IPS-20b (cell line): ENCODE measurements around the gene DHX16.
A peak's percentile ranks its signal among the peaks of the same experiment; 100 is the strongest.

Source experiments
- H3K27ac ChIP-seq: one replicate; pipeline ENCODE4 v1.5.1; 2013; ENCODE audit warnings: low read length
- H3K27me3 ChIP-seq: 2 replicates; pipeline ENCODE4 v1.6.1; 2013; ENCODE audit warnings: mild to moderate bottlenecking, low read length, inconsistent platforms; ENCODE audit not compliant: insufficient read depth
- H3K36me3 ChIP-seq: 2 replicates; pipeline ENCODE4 v1.6.1; 2013; ENCODE audit warnings: low read depth, mild to moderate bottlenecking, inconsistent platforms, low read length, moderate library complexity; ENCODE audit not compliant: insufficient read depth
- H3K4me1 ChIP-seq: 2 replicates; pipeline ENCODE4 v1.6.1; 2013; ENCODE audit warnings: mild to moderate bottlenecking, control low read depth, inconsistent platforms, low read length, moderate library complexity; ENCODE audit not compliant: insufficient read depth
- H3K4me3 ChIP-seq: 2 replicates; pipeline ENCODE4 v1.5.1; 2013; ENCODE audit warnings: mild to moderate bottlenecking, low read length, inconsistent platforms
- H3K9ac ChIP-seq: 2 replicates; pipeline ENCODE4 v1.6.1; 2013; ENCODE audit warnings: low read depth, mild to moderate bottlenecking, inconsistent platforms, low read length, moderate library complexity
- H3K9me3 ChIP-seq: 2 replicates; pipeline ENCODE4 v1.6.1; 2013; ENCODE audit warnings: mild to moderate bottlenecking, low read depth, low read length, inconsistent platforms; ENCODE audit not compliant: insufficient read depth

The DHX16 gene

DNA sequence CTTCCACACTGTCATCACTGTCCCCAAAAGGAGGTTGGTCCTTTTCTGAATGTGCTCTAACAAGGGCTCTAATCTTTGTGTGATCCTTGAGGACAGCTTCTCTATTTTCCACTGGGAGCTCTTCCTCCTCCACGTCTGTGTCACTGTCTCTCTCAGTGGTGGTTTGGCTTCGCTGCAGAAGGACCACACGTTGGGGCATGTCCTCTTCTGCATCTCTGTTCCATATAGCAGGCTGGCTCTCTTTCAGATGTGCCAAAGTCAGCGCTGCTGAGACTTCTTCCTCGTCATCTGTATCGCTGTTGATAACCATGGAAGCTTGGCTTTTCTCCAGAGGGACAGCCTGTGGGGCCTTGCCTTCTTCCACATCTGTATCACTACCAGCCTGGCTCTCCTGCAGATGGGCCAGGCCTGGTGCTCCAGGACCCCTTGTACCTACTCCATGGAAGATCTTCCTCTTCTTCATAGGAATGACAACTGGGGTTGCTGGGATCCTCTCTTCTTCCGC is 39.7 kb upstream of the DHX16 start:
- Histone ChIP-seq H3K27me3 (no peaks in the 10 kb centered on the region), H3K27ac (no peak overlapping the region), H3K36me3 (peaks cover 74% of the 10 kb centered on the region), H3K4me3 (no peak overlapping the region), H3K9me3 (no peaks in the 10 kb centered on the region), H3K9ac (no peak overlapping the region), H3K4me1 (peaks cover 2% of the 10 kb centered on the region; the same call in 1 of the 2 replicates)

GRCh38 chr6:30711758-30712380 is 39.1 kb upstream of the DHX16 start:
- Histone ChIP-seq H3K27ac (no peak overlapping the region), H3K4me3 (no peak overlapping the region), H3K4me1 (peaks cover 2% of the 10 kb centered on the region; the same call in 1 of the 2 replicates), H3K9ac (no peak overlapping the region), H3K9me3 (no peaks in the 10 kb centered on the region), H3K36me3 (peaks cover 80% of the 10 kb centered on the region), H3K27me3 (no peaks in the 10 kb centered on the region)

GRCh38 chr6:30709101-30709868 is 36.5 kb upstream of the DHX16 start:
- no peaks in the 10 kb centered on the region for H3K9me3 ChIP-seq
- no peak overlapping the region for H3K4me3 ChIP-seq
- no peak overlapping the region for H3K9ac ChIP-seq
- no peaks in the 10 kb centered on the region for H3K4me1 ChIP-seq
- no peaks in the 10 kb centered on the region for H3K27me3 ChIP-seq
- no peak overlapping the region for H3K27ac ChIP-seq
- H3K36me3 ChIP-seq: peaks cover 93% of the 10 kb centered on the region

- no peaks in the 10 kb centered on the region for H3K4me1 ChIP-seq
- no peaks in the 10 kb centered on the region for H3K9me3 ChIP-seq
- H3K27ac ChIP-seq: no peak overlapping the region
- no peak overlapping the region for H3K9ac ChIP-seq
- H3K36me3 ChIP-seq: peaks cover 92% of the 10 kb centered on the region
- no peak overlapping the region for H3K4me3 ChIP-seq
- no peaks in the 10 kb centered on the region for H3K27me3 ChIP-seq
Measured at GRCh38 chr6:30707281-30707850, 34.6 kb upstream of the DHX16 start.

- Histone ChIP-seq H3K9me3 (no peaks in the 10 kb centered on the region), H3K36me3 (peaks cover 84% of the 10 kb centered on the region), H3K4me1 (no peaks in the 10 kb centered on the region), H3K4me3 (no peak overlapping the region), H3K27ac (no peak overlapping the region), H3K9ac (no peak overlapping the region), H3K27me3 (no peaks in the 10 kb centered on the region)
Measured at GRCh38 chr6:30705620-30706019, 32.8 kb upstream of the DHX16 start.

GRCh38 chr6:30703821-30704220 is 31.0 kb upstream of the DHX16 start:
- Histone ChIP-seq H3K9me3 (no peaks in the 10 kb centered on the region), H3K4me3 (no peak overlapping the region), H3K27ac (no peak overlapping the region), H3K36me3 (peaks cover 83% of the 10 kb centered on the region), H3K4me1 (no peaks in the 10 kb centered on the region), H3K27me3 (no peaks in the 10 kb centered on the region), H3K9ac (no peak overlapping the region)

- Histone ChIP-seq H3K9ac (no peak overlapping the region), H3K36me3 (peaks cover 75% of the 10 kb centered on the region), H3K27me3 (no peaks in the 10 kb centered on the region), H3K27ac (no peak overlapping the region), H3K4me1 (no peaks in the 10 kb centered on the region), H3K9me3 (no peaks in the 10 kb centered on the region), H3K4me3 (no peak overlapping the region)
Measured at GRCh38 chr6:30703011-30703410, 30.2 kb upstream of the DHX16 start.

GRCh38 chr6:30700340-30700739 is 27.5 kb upstream of the DHX16 start:
- no peak overlapping the region for H3K27ac ChIP-seq
- H3K36me3 ChIP-seq: peaks cover 53% of the 10 kb centered on the region

GRCh38 chr6:30696432-30696831 is 23.6 kb upstream of the DHX16 start:
- Histone ChIP-seq H3K27me3 (no peaks in the 10 kb centered on the region), H3K27ac (no peak overlapping the region), H3K4me3 (no peak overlapping the region), H3K4me1 (peaks cover 2% of the 10 kb centered on the region; the same call in 1 of the 2 replicates), H3K36me3 (peaks cover 17% of the 10 kb centered on the region), H3K9ac (no peak overlapping the region), H3K9me3 (no peaks in the 10 kb centered on the region)

More at GRCh38 chr6:30700340-30700739, 27.5 kb upstream of the DHX16 start:
- H3K9me3 ChIP-seq: no peaks in the 10 kb centered on the region
- no peak overlapping the region for H3K4me3 ChIP-seq
- no peak overlapping the region for H3K9ac ChIP-seq
- no peaks in the 10 kb centered on the region for H3K4me1 ChIP-seq
- H3K27me3 ChIP-seq: no peaks in the 10 kb centered on the region

GRCh38 chr6:30691208-30691847 is 18.5 kb upstream of the DHX16 start:
- Histone ChIP-seq H3K36me3 (no peaks in the 10 kb centered on the region), H3K4me3 (peak overlapping the region; percentile 92), H3K27me3 (no peaks in the 10 kb centered on the region), H3K9me3 (no peaks in the 10 kb centered on the region), H3K4me1 (peaks cover 18% of the 10 kb centered on the region), H3K9ac (peak overlapping the region; percentile 87; the same call in 1 of the 2 replicates), H3K27ac (no peak overlapping the region)

DNA sequence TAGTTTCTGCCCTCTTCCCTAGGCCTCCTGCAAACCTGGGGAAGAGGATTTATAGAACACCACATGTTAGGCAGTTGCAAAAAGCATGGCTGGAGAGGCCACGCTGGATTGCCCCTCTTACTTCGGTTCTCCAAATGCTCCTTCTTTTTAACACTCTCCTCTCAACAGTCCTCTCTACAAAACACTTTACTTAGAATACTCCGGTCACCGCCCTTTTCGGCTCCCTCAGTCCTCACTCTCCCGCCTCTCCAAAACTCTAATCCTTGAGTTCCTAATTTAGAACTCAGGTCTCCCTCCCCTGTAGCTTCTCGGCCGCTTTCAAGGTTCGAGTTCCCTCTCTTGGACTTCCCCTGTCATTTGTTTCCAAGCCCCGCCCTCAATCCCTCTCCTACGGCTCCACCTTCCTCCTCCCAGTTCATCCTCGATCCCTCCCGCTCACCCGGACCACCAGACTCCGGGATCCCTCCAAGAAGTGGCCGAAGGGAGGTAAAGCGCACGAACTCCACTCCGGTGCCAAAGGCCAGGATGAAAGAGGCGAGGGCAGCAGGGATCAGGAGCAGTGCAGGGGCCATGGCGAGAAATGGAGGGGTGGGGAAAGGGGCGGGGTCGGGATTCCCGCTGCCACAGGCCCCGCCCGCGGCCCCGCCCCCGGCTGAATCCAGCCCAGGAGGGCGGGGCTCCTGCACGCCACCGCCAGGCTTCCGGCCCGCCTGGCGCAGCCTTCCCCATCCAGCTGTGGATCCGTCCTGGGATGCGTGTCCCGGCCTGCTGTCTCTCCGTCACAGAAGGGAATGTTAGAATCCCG is 17.8 kb upstream of the DHX16 start, which contains the start of gene NRM:
Gene NRM (minus strand): TSS at position 582 of the 805 bp plus-strand sequence. CDS start 10 bp downstream, at position 572.
- Histone ChIP-seq H3K4me1 (peaks cover 21% of the 10 kb centered on the region), H3K36me3 (no peaks in the 10 kb centered on the region), H3K4me3 (peak within 1 kb of the TSS; percentile 92), H3K9me3 (no peaks in the 10 kb centered on the region), H3K9ac (peak within 1 kb of the TSS; percentile 87; the same call in 1 of the 2 replicates), H3K27ac (peak within 1 kb of the TSS; percentile 86), H3K27me3 (no peaks in the 10 kb centered on the region)
